Sigmoid colon (tissue), 4 donors: ENCODE data around the gene SLC22A4.

Experiments used
- CTCF ChIP-seq, 4 experiments: fragments of 450-650 bp in 3 of 4; fragments of 200-600 bp in 1 of 4; IDR thresholded peaks; one replicate each; pipeline ENCODE4 v1.5.1; 2016 to 2019; ENCODE audit warnings: antibody characterized with exemption in 4 of 4, mild to moderate bottlenecking in 3 of 4, moderate library complexity in 2 of 4
- EP300 ChIP-seq, 4 donors: sonication (generic); formaldehyde crosslinking; IDR thresholded peaks; one replicate each; pipeline ENCODE4 v1.6.1; 2017; ENCODE audit warnings: antibody characterized with exemption in 4 of 4
- POLR2A ChIP-seq, 2 donors: fragments of 450-650 bp; IDR thresholded peaks; one replicate each; pipeline ENCODE4 v1.6.1; 2016; ENCODE audit warnings: antibody characterized with exemption in 2 of 2, mild to moderate bottlenecking in 2 of 2, moderate library complexity in 2 of 2

- TF ChIP-seq CTCF (IDR thresholded peaks at IDR 0.05): no peak
- no peak for TF ChIP-seq EP300 (IDR thresholded peaks at IDR 0.05)
- TF ChIP-seq POLR2A (IDR thresholded peaks at IDR 0.05): no peak
Measured at GRCh38 chr5:132296412-132297016, 2.3 kb downstream of the SLC22A4 start.
